ENCODE measurements around the gene LRMDA. TPM values are rescaled to one million over a fixed set of nuclear protein-coding genes. Genes with fewer than 3 reads are reported as not detected.

LRMDA gene
- total and polyA plus RNA-seq, 2 donors (not counting 1 experiment from before 2014, with no cell fraction given): 0.12 TPM; not detected in 1

- H3K4me1 ChIP-seq (ENCODE audit: control insufficient read depth in 2 of 2, insufficient read depth in 2 of 2, low read length in 2 of 2): no peaks in the 10 kb centered on the region
- H3K4me2 ChIP-seq (replicated peaks; ENCODE audit: low read depth, low read length, poor library complexity, severe bottlenecking): no peak overlapping the region
- no peaks in the 10 kb centered on the region for H3K27me3 ChIP-seq (replicated peaks in 1 of 4; ENCODE audit: control extremely low read depth in 1 of 4, control insufficient read depth in 3 of 4, insufficient read depth in 4 of 4, low read length in 3 of 4)
- H3K9me3 ChIP-seq (ENCODE audit: control extremely low read depth in 1 of 3, control insufficient read depth in 2 of 3, insufficient read depth in 1 of 3, low read length in 2 of 3): no peaks in the 10 kb centered on the region
- no peak for TF ChIP-seq CTCF (IDR thresholded peaks at IDR 0.05)
- no peak for TF ChIP-seq EZH2 (IDR thresholded peaks at IDR 0.05; ENCODE audit: borderline replicate concordance, insufficient read depth, low read depth, low read length, poor library complexity, severe bottlenecking)
- no CpG with 5 or more reads among the region's 5 CpGs for WGBS (ENCODE audit: insufficient coverage)
- ChIA-PET POLR2A (no interaction called here), CTCF (no interaction called here)
- intact Hi-C loops (cut with micrococcal nuclease): no loop called here
- Mint-ChIP-seq H3K9me3 (ENCODE audit: insufficient read depth) (no peaks in the 10 kb centered on the region), H3K4me3 (no peak overlapping the region), H3K4me1 (no peaks in the 10 kb centered on the region), H3K27me3 (no peaks in the 10 kb centered on the region), H3K27ac (no peak overlapping the region)
- H4K20me1 ChIP-seq (ENCODE audit: control insufficient read depth, insufficient read depth, low read length, poor library complexity, severe bottlenecking): no peaks in the 10 kb centered on the region
- no peak overlapping the region for H3K4me3 ChIP-seq (ENCODE audit: control extremely low read depth in 1 of 5, extremely low read depth in 1 of 5, insufficient read depth in 1 of 5, low read depth in 2 of 5, low read length in 4 of 5)
- no peak overlapping the region for H2AFZ ChIP-seq (ENCODE audit: insufficient read depth, low read depth, low read length, poor library complexity, severe bottlenecking)
- DNase-seq: no peak
- no peak overlapping the region for H3K9ac ChIP-seq (ENCODE audit: low read length)
- no peaks in the 10 kb centered on the region for H3K79me2 ChIP-seq (ENCODE audit: control insufficient read depth, insufficient read depth, low read length)
- no peak for ATAC-seq (ENCODE audit: low read depth)
- no peak overlapping the region for H3K27ac ChIP-seq (ENCODE audit: low read length in 2 of 2)
- no peaks in the 10 kb centered on the region for H3K36me3 ChIP-seq (replicated peaks in 1 of 2; ENCODE audit: control extremely low read depth in 1 of 2, control insufficient read depth in 1 of 2, extremely low read depth in 1 of 2, insufficient read depth in 2 of 2, low read length in 1 of 2)
These were observed 753.2 kb downstream of the LRMDA start for GRCh38 chr10:76184647-76185046.

GRCh38 chr10:76185471-76186301 lies 754.3 kb downstream of the LRMDA start:
- H4K20me1 ChIP-seq (ENCODE audit: control insufficient read depth, insufficient read depth, low read length, poor library complexity, severe bottlenecking): no peaks in the 10 kb centered on the region
- no peak overlapping the region for H3K4me3 ChIP-seq (ENCODE audit: control extremely low read depth in 1 of 5, extremely low read depth in 1 of 5, insufficient read depth in 1 of 5, low read depth in 2 of 5, low read length in 4 of 5)
- no peak overlapping the region for H3K4me2 ChIP-seq (replicated peaks; ENCODE audit: low read depth, low read length, poor library complexity, severe bottlenecking)
- H3K4me3 Mint-ChIP-seq: no peak overlapping the region
- H3K27ac Mint-ChIP-seq: no peak overlapping the region
- no peaks in the 10 kb centered on the region for H3K4me1 ChIP-seq (ENCODE audit: control insufficient read depth in 2 of 2, insufficient read depth in 2 of 2, low read length in 2 of 2)
- 83% methylated on average over 2 of the region's 10 CpGs for WGBS (ENCODE audit: insufficient coverage)
- POLR2A ChIA-PET: no interaction called here
- no peaks in the 10 kb centered on the region for H3K9me3 ChIP-seq (ENCODE audit: control extremely low read depth in 1 of 3, control insufficient read depth in 2 of 3, insufficient read depth in 1 of 3, low read length in 2 of 3)
- H3K27me3 ChIP-seq (replicated peaks in 1 of 4; ENCODE audit: control extremely low read depth in 1 of 4, control insufficient read depth in 3 of 4, insufficient read depth in 4 of 4, low read length in 3 of 4): no peaks in the 10 kb centered on the region
- DNase-seq: no peak
- TF ChIP-seq CTCF (IDR thresholded peaks at IDR 0.05) (no peak), EZH2 (IDR thresholded peaks at IDR 0.05; ENCODE audit: borderline replicate concordance, insufficient read depth, low read depth, low read length, poor library complexity, severe bottlenecking) (no peak)
- H2AFZ ChIP-seq (ENCODE audit: insufficient read depth, low read depth, low read length, poor library complexity, severe bottlenecking): no peak overlapping the region
- no peaks in the 10 kb centered on the region for H3K36me3 ChIP-seq (replicated peaks in 1 of 2; ENCODE audit: control extremely low read depth in 1 of 2, control insufficient read depth in 1 of 2, extremely low read depth in 1 of 2, insufficient read depth in 2 of 2, low read length in 1 of 2)
- H3K79me2 ChIP-seq (ENCODE audit: control insufficient read depth, insufficient read depth, low read length): no peaks in the 10 kb centered on the region
- CTCF ChIA-PET: no interaction called here
- ATAC-seq (ENCODE audit: low read depth): no peak
- no peak overlapping the region for H3K9ac ChIP-seq (ENCODE audit: low read length)
- no peaks in the 10 kb centered on the region for H3K4me1 Mint-ChIP-seq
- H3K27ac ChIP-seq (ENCODE audit: low read length in 2 of 2): no peak overlapping the region
- no peaks in the 10 kb centered on the region for H3K27me3 Mint-ChIP-seq
- intact Hi-C loops (cut with micrococcal nuclease): no loop called here
- H3K9me3 Mint-ChIP-seq (ENCODE audit: insufficient read depth): no peaks in the 10 kb centered on the region
